HPDE6-E6E7 (cell line): Measurements from ENCODE around the gene SEC31B.

ENCODE experiments used
- DNase-seq: peaks from one replicate; pipeline ENCODE4 v3.0.0; 2011; ENCODE audit warnings: missing footprints; ENCODE audit errors: extremely low spot score

SEC31B gene

GRCh38 chr10:100529475-100530298, 10.0 kb upstream of the SEC31B start, which contains the start of gene NDUFB8:
NDUFB8 (minus strand) TSS chr10:100529871; CDS start chr10:100529851, 20 bp downstream.
- DNase-seq = peak; percentile 77

GRCh38 chr10:100528921-100529474, 9.3 kb upstream of the SEC31B start:
- DNase-seq = no peak

DNA sequence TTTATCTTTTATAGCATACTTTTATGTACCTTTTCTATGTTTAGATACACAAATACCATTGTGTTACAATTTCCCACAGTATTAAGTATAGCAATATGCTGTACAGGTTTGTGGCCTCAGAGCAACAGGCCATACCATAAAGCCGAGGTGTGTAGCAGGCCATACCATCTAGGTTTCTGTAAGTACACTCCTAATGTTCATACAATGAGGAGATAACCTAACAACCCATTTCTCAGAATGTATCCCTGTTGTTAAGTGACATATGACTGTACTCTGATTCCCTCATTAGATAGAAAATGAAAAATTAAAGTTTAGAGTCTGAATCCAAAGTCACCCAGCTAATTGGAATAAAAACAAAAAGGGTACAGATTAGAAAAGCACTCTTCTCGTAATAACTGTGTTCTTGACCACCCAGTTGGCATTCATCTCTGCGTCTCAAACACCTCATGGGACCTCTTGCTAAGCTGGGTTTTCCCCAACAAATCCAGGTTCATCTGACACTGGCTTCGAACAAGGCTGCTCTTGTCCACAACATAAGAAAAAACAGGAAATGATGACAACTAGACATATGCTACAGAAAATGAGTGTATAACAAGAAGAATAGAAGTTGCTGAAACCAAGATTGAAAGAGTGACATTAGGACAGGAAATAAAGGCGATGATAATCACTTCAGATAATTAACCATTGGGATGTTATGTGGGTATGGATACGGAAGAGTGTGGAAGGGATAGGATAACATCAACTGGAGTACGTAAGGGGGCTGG, 8.6 kb upstream of the SEC31B start:
- no peak for DNase-seq

DNA sequence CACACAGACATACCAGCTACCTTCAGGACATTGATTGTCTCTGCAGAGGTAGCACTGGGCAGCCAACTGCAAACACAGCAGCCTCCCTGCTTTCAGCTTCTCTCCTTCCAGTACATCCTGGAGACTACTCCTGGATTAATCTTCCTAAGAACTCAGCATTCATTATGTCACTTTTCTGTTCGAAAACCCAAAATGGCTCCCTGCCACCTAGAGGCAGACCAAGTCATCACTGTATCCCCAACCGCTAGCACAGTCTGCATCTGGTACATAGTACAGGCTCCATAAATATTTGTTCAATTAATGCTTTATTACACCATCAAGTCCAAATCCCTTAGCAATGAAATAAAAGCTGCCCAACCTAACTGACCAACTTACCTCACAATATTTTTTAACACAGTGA, 5.0 kb upstream of the SEC31B start:
- DNase-seq = no peak

DNA sequence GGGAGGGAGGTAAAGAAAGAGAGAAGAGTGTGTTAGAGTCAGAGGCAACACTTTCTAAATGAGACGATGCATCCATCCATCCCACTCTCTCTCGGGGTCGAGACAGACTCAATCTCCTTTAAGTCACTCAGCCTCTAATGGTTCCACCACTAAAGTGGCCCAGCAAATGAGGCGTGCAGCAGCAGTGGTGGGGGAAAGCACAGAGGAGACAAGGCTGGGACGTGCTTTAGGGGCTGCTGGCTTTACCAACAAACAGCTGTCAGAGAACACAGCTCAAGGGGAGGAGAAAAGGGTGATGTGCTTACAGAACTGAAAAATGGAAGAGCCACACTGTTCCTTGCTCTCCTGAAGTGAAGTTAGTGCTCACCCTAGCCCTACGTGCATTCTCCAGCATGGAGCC, 4.5 kb upstream of the SEC31B start:
- DNase-seq = no peak

- no peak for DNase-seq
Measured at GRCh38 chr10:100522945-100523344, 3.3 kb upstream of the SEC31B start.

- no peak for DNase-seq
Measured at GRCh38 chr10:100522107-100522801, 2.6 kb upstream of the SEC31B start.

GRCh38 chr10:100520811-100521210, 1.1 kb upstream of the SEC31B start:
- no peak for DNase-seq

DNA sequence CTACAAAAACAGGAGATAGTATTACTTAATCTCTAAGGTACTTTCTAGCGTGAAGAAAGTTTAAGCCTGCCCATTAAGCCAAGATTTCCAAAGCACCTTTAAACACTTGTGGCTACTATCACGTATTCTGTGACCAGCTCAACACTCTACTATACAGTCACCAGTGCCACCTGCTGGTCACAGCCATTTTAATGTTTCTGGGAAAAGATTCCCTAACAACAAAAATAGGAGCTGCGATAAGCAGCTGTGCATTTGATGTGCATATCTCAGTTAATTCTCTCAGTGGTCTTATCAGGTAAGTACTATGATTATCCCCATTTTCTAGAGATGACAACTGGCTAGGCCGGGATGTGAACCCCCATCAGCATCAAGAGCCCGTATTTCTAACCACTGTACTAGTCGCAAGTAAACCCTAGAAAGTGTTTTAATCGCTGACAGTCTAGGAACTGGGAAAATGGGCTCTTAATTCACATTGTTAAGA, 860 bp downstream of the SEC31B start:
- DNase-seq = no peak

DNA sequence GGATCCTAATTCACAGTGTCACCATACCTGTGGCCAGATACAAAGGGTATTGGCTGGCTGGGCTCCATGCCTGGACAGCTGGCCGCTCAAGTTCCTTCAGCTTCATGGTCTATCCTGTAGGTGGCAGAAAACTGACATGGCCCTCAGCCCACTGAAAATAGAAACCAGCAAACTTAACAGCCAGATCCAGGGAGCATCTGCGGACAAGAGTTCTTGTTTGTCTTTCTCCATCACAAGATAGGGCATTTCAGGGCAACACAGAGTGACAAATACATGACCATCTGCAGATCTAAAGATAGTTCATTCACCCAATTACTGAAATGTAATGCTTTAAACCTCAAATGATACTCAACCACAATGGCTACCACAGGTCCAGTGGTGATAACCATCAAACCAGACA, 2.8 kb downstream of the SEC31B start:
- no peak for DNase-seq

GRCh38 chr10:100515612-100516011, 4.0 kb downstream of the SEC31B start:
- no peak for DNase-seq

- DNase-seq = no peak
Measured at GRCh38 chr10:100510533-100511308, 8.9 kb downstream of the SEC31B start.

DNA sequence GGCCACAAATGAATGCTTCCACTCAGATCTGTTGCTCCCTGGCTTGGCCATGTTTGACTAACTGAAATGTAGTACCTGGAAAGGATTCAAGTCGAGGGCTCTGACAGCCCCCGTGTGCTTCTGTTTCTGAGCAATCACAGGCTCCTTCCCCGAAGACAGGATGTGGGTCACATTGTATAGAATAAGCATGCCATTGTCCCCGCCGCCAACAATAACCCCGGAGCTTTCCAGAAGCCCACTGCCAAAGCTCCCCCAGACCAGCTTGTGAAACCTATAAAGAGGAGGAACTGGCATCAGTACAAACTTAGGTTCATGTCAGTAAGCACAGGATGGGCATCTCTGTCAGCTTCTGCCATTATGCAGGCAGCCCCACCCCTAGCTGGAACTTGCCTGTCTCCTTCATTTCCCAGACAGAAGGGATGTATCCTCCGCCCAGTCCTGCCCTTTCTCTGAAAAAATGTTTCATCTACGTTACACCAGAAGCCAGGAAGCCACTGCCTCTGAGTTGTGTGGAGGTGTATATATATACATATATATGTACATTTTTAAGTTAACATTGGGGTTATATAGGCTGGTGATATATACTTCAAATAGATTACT, 10.3 kb downstream of the SEC31B start:
- DNase-seq = no peak

DNA sequence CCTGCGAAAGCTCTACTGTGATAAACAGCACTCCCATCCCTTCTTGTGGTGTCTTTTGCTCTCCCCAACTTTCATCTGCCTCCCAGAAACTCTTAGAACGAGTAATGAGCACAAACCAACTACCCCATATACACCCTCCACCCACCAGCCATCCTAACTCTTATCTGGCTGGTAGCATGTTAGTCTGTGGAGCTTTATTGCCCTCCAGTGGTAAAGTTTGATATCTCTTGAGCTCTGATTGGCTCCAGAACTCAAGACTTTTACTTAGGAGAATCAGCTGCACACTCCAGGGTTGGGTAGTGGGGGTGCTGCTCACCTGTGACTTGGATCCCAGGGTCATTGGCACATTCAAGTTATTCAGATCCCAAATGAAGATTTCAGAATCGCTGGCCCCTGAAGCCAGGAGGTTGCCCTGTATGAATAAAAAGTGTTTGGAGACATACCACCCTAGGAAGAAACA, 10.9 kb downstream of the SEC31B start:
- peak; percentile 68 for DNase-seq

GRCh38 chr10:100508266-100508665, 11.4 kb downstream of the SEC31B start:
- no peak for DNase-seq

DNA sequence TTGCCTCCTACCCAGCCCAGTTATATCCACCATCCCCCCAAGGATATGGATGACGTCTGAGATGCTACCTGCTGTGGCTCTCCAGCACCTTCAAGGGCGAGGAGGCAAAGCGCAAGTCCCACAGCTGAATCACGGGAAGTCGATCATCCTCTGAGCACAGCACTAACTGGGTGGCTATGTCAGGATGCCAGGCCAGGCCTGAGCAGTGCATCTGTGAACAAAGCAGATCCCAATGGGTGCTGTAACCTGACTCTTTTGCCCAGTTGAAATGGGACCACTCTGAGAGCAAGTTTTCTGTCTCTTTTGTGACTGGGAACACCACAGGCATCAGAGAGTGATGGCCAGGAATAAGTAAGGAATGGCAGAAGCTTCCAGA, 12.3 kb downstream of the SEC31B start:
- no peak for DNase-seq

DNA sequence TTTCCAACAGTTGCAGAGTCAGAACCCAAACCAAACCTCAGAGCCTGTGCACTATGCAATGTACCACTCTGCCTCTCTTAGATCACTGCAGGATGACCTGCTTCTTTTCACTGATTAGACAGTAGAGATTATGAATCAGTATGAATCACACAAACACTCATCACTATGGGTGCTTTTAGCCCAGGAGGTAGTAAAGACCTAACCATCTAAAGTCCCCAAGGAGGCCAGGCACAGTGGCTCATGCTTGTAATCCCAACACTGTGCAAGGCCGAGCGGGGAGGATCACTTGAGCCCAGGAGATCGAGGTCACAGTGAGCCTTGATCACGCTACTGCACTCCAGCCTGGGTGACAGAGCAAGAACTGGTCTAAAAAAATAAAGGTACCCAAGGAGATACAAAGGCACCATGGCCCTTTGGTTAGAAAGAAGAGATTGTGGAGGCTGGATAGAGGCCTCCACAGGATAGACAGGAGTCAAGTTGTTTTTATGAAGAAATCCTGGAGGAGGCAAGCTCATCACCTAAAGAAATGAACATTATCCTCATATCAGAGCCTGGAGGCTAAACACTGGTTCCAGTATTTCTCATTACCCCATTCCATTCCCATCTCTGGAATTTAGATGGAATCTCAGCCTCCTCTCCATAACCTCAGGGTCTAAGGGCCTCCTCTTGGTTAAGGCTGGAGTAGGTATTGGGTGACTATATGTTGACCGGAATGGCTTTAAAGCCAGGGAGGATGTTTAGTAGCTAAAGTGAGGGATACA, 12.9 kb downstream of the SEC31B start:
- DNase-seq = peak; percentile 65

- DNase-seq = no peak
Measured at GRCh38 chr10:100505164-100505563, 14.5 kb downstream of the SEC31B start.

- no peak for DNase-seq
Measured at GRCh38 chr10:100504096-100504495, 15.6 kb downstream of the SEC31B start.

DNA sequence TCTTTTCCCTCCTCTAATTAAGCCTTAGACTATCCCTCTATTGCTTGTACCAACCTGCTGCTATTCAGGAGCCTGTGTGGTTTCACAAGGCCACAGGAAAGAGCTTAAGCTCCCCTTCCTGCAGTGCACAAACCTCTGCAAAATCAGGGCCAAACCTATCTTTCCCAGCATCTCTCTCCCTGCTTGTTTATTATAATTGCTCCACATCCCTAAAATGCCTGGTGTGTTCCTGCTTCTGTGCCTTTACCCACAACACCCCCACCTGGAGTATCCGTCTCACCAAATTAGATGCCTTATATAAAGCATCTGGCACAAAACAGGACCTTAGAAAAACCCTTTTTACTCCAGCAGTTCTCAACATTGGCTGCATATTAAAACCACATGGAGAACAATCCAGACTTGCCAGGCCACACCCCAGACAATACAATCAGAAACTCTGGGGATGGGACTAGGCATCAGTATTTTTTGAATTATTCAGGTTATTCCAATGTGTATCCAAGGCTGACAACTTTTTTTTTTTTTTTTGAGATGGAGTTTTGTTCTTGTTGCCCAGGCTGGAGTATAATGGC, 16.7 kb downstream of the SEC31B start:
- DNase-seq = no peak
